NT2/D1 (cell line): Measurements from ENCODE around the gene SPHKAP.
"Not testable (repeated sequence)": the region's sequence is repeated elsewhere in the genome, so short reads cannot be mapped to it uniquely, and the experiment has no call there.

ENCODE experiments used
- DNase-seq: peaks from one replicate; pipeline ENCODE4 v3.0.0-alpha.2; 2011; ENCODE audit warnings: low read depth, low spot score
- H3K27me3 ChIP-seq: 2 replicates; pipeline ENCODE4 v1.6.0; 2011; ENCODE audit warnings: mild to moderate bottlenecking; ENCODE audit not compliant: insufficient read length, insufficient read depth
- H3K36me3 ChIP-seq: 2 replicates; pipeline ENCODE4 v1.6.1; 2011; ENCODE audit warnings: mild to moderate bottlenecking, low read length, mixed read lengths; ENCODE audit not compliant: insufficient read depth, insufficient read length
- H3K4me1 ChIP-seq: 2 replicates; pipeline ENCODE4 v1.5.1; 2011; ENCODE audit not compliant: insufficient read depth, insufficient read length
- H3K4me3 ChIP-seq: 2 replicates; pipeline ENCODE4 v1.5.1; 2011; ENCODE audit warnings: low read depth; ENCODE audit not compliant: insufficient read length
- H3K9ac ChIP-seq: 2 replicates; pipeline ENCODE4 v1.6.0; 2011; ENCODE audit warnings: low read depth; ENCODE audit not compliant: insufficient read length
- H3K9me3 ChIP-seq: 2 replicates; pipeline ENCODE4 v1.5.1; 2011; ENCODE audit warnings: mild to moderate bottlenecking, low read length; ENCODE audit not compliant: insufficient read depth
- SUZ12 ChIP-seq: IDR thresholded peaks from 2 replicates; pipeline ENCODE4 v1.6.1; 2011; ENCODE audit not compliant: insufficient read length, insufficient read depth; ENCODE audit errors: extremely low read depth
- YY1 ChIP-seq: IDR thresholded peaks from 2 replicates; pipeline ENCODE4 v1.6.1; 2011; ENCODE audit not compliant: insufficient read length, insufficient read depth
- ZNF274 ChIP-seq: IDR thresholded peaks from 2 replicates; pipeline ENCODE4 v1.6.1; 2011; ENCODE audit warnings: mild to moderate bottlenecking, low read depth, low read length

The SPHKAP gene

DNA sequence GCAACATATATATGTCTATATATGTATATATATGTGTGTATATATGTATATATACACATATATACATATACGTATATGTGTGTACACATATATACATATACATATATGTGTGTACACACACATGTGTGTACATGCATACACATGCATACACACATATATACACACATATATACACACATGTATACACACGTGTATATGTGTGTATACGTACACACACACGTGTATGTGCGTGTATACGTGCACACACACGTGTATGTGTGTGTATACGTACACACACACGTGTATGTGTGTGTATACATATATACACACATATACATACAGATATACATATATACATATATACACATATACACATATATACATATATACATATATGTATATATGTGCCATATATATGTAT, 89.4 kb downstream of the SPHKAP start:
- Histone ChIP-seq H3K9ac (no peak overlapping the region), H3K9me3 (peaks cover 22% of the 10 kb centered on the region; the same call in 1 of the 2 replicates), H3K4me3 (no peak overlapping the region), H3K36me3 (no peaks in the 10 kb centered on the region), H3K4me1 (no peaks in the 10 kb centered on the region), H3K27me3 (no peaks in the 10 kb centered on the region)
- no peak for DNase-seq
- TF ChIP-seq YY1 (no peak), SUZ12 (no peak), ZNF274 (no peak)

DNA sequence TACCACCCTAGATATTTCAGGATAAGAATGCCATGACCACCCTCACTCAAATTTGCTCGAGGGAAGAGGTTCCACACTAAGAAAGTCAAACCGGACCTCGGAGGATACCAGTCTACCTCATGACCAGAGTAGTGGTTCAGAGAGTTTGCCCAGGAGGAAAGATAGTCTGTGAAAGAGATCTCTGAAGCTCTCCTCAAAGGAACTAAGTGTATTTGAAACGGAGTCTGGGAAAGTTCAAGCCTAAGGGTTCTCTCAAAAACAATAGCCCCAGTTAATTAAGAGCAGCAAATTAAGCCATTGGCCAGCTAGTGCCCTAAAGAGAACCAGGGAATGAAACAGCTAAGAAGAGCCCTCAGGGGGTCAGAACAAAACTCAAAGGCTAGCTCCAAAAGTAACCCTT, 94.9 kb downstream of the SPHKAP start:
- no peak for TF ChIP-seq SUZ12
- no peak for TF ChIP-seq YY1
- TF ChIP-seq ZNF274, result no peak
- no peak overlapping the region for H3K9ac ChIP-seq
- DNase-seq, result no peak
- no peaks in the 10 kb centered on the region for H3K27me3 ChIP-seq
- H3K9me3 ChIP-seq, result peaks cover 22% of the 10 kb centered on the region; the same call in 1 of the 2 replicates
- no peak overlapping the region for H3K4me3 ChIP-seq
- H3K36me3 ChIP-seq, result no peaks in the 10 kb centered on the region
- H3K4me1 ChIP-seq, result no peaks in the 10 kb centered on the region

DNA sequence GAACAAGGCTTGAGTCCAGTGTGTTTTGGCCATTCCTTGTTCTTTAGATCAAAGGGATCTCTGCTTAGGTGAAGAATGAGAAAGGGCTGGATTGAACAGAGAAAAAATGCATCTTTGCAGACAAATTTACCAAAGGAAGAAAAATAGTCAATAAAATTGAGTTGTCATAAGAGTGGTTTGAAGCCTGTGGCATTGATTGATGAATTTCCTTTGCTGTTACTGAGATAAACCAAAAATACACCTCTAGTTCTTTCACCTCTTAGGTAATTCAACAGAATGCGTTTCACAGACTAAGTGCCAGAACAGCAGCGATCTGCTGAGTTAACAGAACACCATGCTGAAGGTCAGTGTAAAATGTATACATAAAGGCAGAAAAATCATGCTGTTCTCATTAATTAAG, 96.8 kb downstream of the SPHKAP start:
- Histone ChIP-seq H3K4me1 (no peaks in the 10 kb centered on the region), H3K27me3 (no peaks in the 10 kb centered on the region), H3K9me3 (peaks cover 12% of the 10 kb centered on the region; the same call in 1 of the 2 replicates), H3K36me3 (no peaks in the 10 kb centered on the region), H3K9ac (no peak overlapping the region), H3K4me3 (no peak overlapping the region)
- TF ChIP-seq SUZ12 (no peak), YY1 (no peak), ZNF274 (no peak)
- no peak for DNase-seq

DNA sequence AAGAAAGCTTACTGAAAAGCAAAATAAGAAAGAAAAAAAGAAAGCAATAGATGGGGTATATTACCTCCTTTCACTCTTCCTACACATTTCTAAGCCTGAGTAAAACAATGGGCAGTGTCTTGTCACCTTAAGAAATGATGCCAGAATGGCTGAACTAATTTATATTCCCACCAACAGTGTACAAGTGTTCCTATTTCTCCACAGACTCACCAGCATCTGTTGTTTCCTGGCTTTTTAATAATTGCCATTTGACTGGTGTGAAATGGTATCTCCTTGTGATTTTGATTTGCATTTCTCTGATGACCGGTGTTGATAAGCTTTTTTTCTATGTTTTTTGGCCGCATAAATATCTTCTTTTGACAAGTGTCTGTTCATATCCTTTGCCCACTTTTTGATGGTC, 98.4 kb downstream of the SPHKAP start:
- H3K4me1 ChIP-seq, result no peaks in the 10 kb centered on the region
- no peak for TF ChIP-seq ZNF274
- TF ChIP-seq YY1, result no peak
- no peak for TF ChIP-seq SUZ12
- no peak for DNase-seq
- no peak overlapping the region for H3K4me3 ChIP-seq
- no peak overlapping the region for H3K9ac ChIP-seq
- H3K27me3 ChIP-seq, result no peaks in the 10 kb centered on the region
- H3K36me3 ChIP-seq, result no peaks in the 10 kb centered on the region
- H3K9me3 ChIP-seq, result no peaks in the 10 kb centered on the region; the same call in 1 of the 2 replicates

DNA sequence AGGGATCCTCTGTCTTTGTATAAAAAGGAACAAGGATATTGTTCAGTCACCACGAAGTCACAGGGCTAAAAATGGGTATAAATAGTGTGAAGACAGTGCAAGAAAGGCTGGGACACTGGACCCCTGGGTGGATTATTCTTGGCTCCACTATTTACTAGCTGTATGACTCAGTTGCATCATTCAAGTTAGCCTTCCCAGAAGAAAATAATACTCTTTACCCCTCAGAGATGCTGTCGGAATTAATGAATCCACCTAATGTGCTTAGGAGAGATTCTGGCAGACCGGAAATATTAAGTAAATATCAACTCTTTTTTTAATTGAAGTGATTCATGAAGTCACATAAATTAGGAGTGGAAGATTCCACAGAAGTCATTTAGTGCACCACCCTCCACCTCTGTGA, 98.9 kb downstream of the SPHKAP start:
- no peak for TF ChIP-seq ZNF274
- TF ChIP-seq YY1, result no peak
- no peak for TF ChIP-seq SUZ12
- H3K36me3 ChIP-seq, result no peaks in the 10 kb centered on the region
- H3K4me3 ChIP-seq, result no peak overlapping the region
- H3K9ac ChIP-seq, result no peak overlapping the region
- no peaks in the 10 kb centered on the region for H3K4me1 ChIP-seq
- H3K27me3 ChIP-seq, result no peaks in the 10 kb centered on the region
- no peak for DNase-seq
- no peaks in the 10 kb centered on the region; the same call in 1 of the 2 replicates for H3K9me3 ChIP-seq

DNA sequence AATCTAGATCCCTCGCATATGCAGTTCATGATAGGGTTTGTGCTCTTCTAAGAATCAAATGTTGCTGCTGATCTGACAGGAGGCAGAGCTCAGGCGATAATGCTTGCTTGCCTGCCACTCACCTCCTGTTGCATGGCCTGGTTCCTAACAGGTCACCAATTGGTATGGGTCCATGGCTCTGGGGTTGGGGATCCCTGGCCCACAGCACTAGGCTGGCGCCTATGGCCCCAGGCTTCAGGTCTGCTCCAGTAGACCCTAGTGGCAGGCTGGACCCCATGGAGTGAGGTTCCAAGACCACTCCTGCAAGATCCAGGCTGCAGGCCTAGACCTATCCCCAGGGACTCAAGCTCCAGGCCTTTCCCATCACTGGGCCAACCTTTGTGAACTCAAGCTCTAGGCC, 102.3 kb downstream of the SPHKAP start:
- no peaks in the 10 kb centered on the region for H3K27me3 ChIP-seq
- H3K4me1 ChIP-seq, result no peaks in the 10 kb centered on the region
- no peak for DNase-seq
- no peak overlapping the region for H3K4me3 ChIP-seq
- H3K9ac ChIP-seq, result no peak overlapping the region
- H3K9me3 ChIP-seq, result no peaks in the 10 kb centered on the region; the same call in 1 of the 2 replicates
- TF ChIP-seq YY1 (no peak), ZNF274 (no peak), SUZ12 (no peak)
- no peaks in the 10 kb centered on the region for H3K36me3 ChIP-seq

DNA sequence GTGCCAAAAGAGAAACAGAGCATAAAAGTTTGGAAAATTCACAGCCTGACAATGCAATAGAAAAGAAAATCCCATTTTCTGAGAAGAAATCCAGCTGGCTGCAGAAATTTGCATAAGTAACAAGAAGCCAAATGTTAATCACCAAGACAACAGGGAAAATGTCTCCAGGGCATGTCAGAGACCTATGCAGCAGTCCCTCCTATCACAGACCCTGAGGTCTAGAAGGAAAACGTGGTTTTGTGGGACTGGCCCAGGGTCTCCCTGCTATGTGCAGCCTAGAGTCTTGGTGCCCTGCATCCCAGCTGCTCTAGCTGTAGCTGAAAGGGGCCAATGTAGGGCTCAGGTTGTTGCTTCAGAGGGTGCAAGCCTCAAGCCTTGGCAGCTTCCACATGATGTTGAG, 104.8 kb downstream of the SPHKAP start:
- H3K4me3 ChIP-seq, H3K36me3 ChIP-seq, DNase-seq, H3K27me3 ChIP-seq, H3K9me3 ChIP-seq, H3K4me1 ChIP-seq, H3K9ac ChIP-seq: not testable (repeated sequence)

DNA sequence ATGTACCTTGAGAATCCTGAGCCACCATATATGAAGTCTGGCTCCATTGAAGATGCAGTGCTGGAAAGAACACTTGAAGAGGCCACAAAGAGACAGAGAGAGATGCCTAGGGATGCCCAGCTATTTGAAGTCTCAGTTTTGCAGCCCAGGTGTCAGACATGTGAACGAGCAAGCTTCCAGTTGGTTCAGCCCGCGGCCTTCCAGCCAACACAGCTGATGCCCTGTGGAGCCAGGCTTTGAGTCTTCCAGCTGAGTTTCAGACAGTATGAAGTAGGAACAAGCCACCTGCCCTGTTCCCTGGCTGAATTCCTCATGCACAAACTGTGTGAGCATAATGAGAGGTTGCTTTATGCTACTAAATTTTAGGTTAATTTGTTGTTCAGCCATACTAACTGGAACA, 108.8 kb downstream of the SPHKAP start:
- Histone ChIP-seq H3K4me1 (no peaks in the 10 kb centered on the region), H3K9me3 (no peaks in the 10 kb centered on the region), H3K27me3 (no peaks in the 10 kb centered on the region), H3K9ac (no peak overlapping the region), H3K4me3 (no peak overlapping the region), H3K36me3 (no peaks in the 10 kb centered on the region)
- TF ChIP-seq SUZ12 (no peak), ZNF274 (no peak), YY1 (no peak)
- DNase-seq, result no peak
